NCI-H1092 treated with DMSO at 0.1 percent for 48 hours (cell line): Measurements from ENCODE around the gene TMEM100.

ENCODE experiments used
- DNase-seq: peaks from one replicate; lab custom pipeline; 2025; lab: John Stamatoyannopoulos, UW

The TMEM100 gene

DNA sequence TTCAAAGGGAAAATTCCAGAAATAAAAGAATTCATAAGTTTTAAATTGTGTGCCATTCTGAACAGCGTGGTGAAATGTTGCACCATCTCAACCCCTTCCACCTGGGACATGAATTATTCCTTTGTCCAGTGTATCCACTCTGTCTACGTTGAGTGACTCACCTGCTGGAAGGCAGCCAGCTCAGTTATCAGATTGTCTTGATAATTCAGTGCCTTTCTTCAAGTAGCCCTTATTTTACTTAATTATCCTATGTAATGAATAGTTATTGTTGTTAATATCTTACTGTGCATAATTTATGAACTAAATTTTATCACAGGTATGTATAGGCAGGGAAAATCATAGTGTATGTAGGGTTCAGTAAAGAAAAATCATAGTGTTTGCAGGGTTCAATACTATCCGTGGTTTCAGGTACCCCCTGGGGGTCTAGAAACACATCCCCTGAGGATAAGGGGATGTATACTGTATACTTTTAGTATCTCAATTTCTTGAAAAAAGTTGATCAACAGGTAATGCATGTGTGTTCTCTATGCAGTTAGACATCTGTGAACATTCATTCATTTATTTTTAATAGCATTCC lies 20.5 kb upstream of the TMEM100 start:
- peak; percentile 15 for DNase-seq

DNA sequence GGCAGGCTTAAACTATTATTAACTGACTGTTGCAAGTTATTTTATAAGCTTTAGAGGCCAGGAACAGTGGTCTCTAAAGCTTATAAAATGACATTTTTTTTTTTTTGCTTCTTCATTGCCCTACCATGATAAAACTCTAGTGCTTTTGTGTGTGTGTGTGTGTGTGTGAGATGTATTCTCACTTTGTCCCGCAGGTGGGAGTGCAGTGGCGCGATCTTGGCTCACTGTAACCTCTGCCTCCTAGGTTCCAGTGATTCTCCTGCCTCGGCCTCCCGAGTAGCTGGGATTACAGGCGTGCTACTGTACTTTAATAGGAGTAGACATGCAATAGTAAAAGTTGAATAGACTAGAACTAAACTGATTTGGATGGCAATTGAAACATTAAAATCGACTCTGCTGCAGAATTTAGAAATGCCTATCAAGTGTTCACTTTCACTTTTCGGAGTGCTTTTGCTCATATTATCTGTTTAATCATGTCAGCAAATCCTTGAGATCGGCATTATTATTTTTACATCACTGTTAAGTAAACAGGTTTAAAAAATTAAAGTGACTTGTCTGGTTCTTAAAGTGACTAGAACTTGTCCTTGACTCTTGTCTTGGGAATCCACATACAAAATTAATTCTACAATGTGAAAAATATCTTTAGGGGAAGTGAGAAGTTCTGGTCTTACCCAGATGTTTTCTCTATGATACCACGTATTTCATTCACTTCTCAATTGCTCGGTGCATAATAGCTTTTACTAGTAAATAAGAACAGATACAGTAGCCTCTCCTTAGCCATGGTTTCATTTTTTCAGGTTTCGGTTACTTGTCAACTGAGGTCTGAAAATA lies 19.8 kb upstream of the TMEM100 start:
- DNase-seq, result no peak

DNA sequence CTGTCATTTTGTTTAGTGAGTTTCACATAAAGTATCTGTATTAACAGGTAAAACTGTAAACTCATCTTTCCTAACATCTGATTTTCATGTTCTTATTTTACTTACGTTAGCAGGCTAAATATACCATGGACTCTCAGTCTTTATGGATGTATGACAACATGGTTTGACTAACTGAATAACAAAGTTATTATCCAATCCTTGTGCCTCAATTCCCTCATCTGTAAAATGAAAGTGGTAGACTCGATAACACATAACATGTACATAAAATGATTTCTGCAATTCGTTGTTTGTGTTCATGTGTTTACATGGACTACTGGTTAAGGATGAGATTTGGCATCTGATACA lies 18.7 kb upstream of the TMEM100 start:
- no peak for DNase-seq

DNA sequence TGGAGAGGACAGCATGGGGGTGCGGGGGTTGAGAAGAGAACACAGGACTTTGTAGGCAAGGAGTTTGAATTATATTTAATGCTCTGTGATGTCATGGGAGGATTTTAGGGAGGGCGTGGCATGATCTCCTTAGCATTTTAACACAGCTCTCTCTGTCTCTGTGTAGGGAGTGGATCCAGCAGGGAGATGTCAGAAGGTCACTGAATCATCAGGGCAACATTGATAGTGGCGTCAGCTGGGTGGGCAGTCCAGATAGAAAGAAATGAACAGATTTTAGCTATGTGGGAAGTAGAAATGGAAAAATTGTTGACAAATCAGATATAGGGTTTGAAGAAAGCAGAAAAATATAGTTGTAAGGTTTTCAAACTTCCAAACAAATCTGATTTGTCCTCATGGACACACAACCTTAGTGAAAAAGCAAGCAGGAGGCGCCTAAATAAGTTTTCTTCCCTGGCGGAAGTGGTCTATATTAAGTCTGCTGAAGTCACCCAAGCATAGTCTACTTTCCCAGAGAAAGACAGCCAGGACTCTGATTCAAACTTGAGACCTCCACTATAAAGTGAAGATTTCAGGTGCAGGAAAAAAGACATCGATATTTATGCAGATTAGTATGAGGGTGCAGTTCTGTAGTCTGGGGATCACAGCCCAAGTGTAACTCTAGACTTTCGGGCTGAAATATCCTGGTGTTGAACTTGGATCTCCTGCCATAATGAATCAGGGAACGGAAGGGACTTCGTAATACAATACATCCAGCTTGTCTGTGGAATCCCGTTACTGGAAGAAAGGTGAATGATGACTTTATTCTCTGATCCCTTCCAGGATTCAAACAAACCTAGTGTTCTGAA lies 18.1 kb upstream of the TMEM100 start:
- no peak for DNase-seq

DNA sequence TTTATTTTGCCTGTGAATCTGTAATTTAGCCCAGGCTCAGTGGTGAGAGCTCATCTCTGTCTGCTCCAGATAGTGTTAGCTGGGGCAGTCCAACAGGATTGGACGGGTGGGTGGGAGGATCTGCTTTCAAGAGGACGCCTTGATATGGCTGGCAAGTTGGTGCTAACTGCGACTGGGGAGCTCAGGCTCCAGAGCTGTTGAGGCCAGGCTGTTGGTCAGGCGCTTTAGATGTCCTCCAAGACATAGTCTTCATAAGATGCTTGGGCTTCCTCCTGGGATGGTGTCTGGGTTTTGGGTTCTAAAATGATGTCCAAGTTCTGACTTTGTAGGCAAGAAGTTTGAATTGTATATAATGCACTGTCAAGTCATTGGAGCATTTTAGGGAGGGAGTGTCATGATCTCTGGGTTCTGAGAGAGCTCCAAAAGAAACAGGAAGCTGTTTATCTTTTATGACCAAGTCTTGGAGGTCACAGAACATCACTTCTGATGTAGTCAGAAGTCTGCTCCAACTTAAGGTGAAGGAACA lies 15.4 kb upstream of the TMEM100 start:
- no peak for DNase-seq

DNA sequence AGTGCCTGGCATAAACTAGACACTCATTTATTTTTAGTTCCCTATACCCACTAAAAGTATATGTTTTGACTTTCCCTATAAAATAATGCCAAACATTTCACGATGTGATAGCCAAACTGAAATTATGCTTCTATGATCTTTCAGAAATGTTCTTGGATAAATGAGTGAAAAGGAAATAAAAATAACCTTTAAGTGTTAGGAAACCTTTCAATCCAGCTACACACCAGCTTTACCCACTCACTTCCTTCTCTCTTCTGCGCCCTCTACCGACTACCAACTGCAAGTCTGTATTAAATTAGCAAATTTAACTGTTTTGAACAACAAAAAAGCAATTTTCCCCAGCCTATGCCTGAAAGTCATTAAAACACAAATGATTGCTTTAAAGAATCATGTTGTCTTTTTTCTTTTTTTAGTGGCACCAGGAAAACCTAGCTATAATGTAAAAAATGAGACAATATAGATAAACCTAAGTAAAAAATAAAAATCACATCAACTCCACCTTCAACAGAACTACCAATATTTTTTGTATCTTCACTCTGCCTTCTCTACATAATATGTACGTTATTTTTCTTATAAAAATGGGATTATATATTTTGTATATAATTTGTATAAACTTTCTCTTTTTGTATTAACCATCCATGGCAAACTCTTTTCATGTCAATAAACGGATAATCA lies 13.2 kb upstream of the TMEM100 start:
- no peak for DNase-seq

DNA sequence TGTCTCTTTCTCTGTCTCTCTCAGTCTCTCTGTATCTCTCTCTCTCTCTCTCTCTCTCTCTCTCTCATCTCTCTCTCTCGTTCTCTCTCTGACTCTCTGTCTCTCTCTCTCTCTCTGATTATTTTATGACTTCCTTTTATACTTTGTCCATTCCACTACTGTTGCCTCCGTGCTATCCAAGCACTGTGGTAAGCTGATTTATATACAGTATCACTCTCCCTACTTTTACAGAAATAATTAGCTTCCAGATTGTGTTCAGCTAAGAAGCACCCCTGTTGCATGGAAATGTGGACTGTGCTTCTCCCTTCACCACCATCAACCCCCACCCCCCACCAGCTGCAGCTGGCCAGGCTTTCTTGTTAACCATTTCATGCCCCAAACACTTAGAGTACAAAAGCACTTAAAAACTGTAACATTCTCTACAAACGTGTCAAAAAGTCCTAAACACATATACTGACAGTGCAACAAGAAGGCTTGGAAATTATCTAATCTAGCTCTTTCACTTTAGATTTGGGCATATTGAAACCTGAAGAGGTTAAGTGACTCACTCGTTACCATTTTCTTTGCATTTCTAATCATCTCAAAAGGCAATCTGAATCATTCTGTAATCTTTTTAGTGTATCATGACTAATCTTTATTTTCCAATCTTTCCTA lies 11.6 kb upstream of the TMEM100 start:
- DNase-seq, result no peak

DNA sequence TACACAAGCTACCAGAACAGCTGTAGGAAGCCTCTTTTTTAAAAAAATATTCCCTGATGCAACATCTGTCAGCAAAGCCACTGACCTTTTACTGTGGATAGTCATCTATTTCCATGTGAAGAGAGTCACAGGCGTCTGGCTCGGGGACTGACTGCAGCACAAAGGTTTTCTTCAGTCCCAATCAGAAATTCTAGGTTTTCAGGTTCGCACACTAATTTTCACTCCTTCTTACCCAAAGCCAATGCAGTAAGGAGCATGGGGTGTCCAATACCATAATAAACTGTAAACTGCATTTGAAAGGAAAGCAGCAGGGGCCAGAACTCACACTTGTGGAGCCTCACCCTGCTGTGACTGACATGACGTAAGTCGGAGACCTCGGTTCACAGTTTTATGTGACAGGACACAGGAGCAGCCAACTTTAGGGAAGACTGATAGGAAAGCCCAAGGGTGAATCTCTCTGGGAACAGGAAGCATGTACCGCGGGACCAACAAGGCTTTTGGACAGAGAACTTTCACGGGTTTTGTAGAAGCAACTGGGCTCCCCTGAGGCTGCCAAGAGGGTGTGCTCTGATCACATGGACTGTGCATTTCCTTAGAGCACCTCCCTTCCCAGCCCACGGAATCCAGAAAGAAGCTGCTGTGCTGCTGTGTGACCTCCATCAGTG lies 9.1 kb upstream of the TMEM100 start:
- no peak for DNase-seq

DNA sequence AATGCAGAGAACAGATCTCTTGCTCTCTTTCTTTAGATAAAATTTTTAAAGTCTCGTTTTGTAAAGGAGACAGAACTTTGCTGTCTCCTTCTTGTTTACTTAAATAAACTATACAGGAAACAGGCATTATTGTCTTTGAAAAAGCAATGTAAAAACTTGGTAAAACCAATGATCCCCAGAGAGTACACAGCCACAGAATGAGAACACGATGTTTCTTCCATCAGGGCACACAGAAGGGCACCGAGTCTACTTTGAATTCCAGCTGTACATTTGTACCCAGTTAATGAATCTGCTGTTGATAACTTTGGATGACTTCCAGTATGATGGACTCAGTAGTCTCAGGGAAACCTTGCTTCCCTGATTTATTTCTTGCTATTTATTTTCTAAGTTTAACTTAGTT lies 8.1 kb upstream of the TMEM100 start:
- no peak for DNase-seq

DNA sequence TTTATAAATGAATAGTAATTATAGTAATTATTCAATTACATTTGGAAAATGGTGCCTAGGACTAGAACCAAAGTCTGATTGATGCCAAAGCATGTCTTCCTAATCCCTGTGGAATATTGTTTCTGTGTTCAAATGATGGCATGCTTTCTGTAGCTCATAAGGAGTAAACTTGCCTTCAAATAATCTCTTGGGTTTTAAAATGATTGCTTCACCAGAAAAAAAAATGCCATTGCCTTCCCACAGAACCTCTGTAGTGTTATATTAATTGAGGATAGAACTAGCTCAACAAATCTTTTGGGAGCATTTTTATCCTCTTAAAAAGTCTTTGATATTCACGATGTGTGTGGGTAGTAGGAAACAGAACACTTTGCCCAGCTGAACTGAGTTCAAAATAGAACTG lies 7.7 kb upstream of the TMEM100 start:
- DNase-seq, result no peak

DNA sequence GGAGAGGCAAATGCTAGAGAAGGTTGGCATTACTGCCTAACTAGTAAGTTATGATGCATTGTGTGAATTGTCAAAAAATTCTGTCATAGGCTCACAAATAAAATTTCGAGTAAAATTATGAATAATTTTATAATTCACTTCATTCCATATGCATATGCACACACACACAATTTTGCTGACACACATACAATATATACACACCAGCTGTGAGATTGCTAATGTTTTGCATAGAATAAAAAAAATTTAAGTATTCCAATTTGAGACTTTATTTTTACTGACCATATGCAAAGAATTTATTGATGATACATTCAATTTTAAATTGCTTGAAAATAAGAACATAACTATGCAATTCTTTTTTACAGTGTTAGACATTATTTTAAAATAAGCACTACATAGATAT lies 6.8 kb upstream of the TMEM100 start:
- DNase-seq, result no peak

DNA sequence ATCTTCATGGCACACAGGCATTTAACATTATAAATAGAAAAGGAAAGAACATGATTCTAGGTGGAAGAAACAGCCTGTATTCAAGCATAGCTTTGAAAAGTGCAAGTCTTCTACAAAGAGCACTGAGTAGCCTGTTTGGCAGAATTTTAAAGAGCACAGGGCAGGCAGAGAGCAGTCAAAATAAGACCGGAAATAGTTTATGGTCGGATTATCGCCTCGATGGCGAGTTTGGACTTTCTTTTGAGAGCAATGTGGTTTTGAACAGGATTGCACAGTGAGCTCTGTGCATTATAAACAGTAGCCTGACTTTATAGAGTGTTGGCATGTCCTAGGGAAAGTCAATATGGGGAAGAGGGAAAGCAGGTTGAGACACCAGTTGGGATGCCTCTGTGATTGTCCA lies 6.2 kb upstream of the TMEM100 start:
- no peak for DNase-seq

DNA sequence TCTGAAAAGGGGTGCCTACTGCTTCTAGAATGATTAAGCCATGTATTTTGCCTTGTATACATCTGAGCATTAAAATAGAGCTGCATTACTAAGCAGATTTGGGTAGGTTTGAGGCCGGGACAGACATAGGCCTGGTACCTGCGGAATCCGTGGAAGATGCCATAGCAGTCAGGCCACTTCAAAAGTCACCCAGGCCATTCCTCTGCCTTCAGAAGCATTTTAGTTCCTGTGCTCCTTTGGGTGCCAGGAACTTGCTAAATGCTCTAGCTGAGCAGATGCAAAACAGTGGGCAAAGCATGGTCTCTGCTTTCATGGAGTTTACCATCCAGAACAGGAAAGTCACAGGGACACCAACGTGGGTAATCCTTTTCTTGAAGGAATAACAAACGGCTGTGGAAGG lies 5.7 kb upstream of the TMEM100 start:
- no peak for DNase-seq

DNA sequence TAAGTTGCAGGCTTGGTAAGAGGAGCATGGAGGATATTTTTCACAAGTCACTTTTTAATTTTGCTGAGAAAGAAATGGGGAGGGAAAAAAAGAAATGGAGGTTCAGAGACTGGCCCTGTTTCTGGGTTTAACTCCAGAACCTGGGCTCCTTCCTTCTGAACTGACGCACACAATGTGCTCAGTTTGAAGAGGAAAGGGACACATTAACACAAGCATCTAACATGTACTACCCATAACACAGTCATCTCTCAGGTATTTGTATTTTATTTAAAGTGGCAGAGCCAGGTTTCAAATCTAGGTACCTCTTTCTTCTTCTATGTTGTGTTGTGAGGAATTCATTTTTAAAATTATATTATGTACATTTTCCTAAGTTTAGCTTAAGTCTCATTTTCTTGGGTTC lies 5.3 kb upstream of the TMEM100 start:
- no peak for DNase-seq

DNA sequence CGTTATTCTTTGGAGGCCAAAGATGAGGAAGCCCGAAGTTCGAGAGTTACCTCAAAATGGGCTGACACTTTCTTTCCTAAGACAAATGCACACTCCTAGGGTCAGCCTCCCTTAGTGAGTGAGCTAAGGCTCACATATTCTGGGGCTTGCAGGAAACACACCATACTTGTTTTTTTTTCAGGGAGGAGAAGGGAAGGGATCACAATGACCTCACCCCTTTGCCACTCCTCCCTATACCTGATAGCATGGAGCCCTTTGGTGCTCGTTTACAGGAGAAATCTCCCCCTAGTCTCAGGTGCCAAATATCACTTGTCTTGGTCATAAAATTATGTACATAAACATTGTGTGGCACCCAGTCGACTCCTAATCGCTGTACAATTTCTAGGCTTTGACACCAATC lies 4.6 kb upstream of the TMEM100 start:
- DNase-seq, result peak; percentile 32

DNA sequence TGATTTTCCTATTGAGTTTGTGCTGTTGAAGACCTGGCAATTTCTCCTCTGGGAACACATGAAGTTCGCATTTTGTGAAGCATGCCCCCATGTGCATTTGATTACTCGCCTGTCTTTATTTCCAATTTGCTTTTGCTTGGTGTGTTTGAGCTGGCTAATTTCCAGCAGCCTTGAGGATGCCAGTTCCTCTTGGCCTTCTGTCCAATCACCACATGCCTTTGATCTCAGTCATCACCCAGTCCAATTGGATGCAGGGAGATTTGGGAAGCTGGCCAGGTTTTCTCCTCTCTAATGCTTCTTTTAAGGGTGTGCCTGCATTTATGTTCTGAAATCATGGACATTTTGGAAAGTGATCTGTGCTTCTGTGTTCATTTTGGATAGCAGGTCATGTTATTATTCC lies 3.8 kb upstream of the TMEM100 start:
- peak; percentile 96 for DNase-seq

DNA sequence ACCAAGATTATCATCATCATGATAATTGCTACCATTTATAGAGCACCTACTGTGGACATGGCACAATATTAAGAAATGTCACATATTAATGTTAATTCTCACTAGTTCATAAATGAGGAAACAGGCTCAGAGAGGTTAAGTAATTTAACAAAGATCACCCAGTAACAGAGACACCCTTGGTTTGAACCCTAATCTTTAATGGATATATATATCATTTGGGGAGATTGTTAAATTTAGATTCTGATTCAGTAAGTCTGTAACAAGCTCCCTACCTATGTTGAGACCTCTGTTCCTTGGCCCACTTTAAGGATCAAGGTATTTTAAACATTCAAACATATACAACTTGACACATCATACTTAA lies 804 bp upstream of the TMEM100 start:
- no peak for DNase-seq

DNA sequence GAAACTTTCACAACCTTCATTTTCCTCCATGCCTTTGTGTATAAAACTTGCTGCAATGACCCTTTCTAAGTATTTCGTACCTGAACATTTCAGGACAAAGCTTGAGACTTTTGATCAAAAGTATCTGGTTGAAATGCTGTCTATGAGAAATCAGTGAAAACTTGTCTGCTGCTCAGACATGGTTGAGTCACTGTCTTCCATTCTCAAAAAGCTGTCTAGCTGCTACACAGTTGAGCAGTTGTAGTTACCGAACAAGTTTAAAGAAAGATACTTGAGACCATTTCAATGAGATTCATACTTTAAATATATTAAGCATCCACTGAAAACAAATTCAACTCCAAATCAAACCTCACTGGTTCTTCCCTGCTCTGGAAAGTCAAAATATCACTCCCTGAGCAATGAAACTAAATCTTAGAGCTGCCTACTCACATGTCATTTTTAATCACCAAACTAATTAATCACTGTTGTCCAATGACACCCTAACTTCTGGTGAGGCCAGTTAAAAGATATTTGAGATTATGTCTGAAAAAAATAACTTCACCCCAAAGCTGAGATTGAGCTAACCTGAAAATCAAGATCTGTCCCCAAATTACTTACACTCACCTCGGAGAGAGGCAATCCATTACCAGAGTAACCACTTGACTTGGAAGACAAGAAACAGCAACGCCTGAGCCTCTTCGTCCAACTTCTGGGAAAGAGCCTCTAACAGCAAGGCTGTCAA lies 488 bp downstream of the TMEM100 start:
- DNase-seq, result no peak

DNA sequence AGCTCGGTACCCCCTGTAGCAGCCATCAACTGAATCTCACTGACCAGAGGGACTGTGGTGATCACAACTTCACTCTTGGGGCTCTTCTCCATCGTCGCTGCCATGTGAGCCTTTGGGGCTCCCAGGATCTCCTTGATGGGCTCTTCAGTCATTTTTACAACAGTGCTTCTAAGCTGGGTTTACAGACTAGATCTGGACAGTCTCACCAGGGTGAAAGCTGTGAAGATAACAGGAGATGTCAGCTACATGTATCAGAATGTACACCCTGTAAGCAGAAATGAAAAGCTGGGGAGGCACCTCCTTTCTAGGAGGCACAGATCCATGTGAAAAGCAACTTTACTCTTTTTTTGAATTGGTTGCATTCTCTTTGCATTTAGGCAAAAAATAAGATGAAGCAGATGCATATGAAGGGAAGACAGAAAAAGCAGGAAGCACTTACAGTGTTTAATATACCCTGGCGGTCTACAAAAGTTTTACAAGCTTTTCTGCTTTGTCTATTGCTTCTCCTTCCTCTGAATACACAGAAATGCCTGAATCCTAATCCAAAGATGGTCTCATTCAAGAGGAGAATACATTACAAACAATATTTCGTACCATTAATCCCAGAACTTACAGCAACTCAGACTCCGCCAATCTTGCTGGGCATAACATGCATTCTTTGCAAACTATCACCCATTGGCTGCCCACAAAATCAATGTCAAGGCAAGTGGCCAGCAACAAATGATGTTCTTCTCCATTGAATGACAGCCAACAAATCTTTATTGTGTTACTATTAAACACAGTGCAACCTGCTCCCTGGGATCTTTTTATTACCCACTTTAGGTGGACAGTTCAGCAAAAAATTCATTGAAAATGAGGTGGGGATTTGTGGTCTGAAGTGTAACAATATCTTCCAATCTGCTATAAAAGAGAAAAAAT lies 1.5 kb downstream of the TMEM100 start:
- peak; percentile 11 for DNase-seq
